BLaER1 (cell line): ENCODE measurements around the gene PRKN.

ENCODE experiments used
- H3K27ac ChIP-seq: shearing (Covaris generic); formaldehyde crosslinking; 2 replicates; pipeline ENCODE4 v1.8.1; 2022
- H3K27me3 ChIP-seq: shearing (Covaris generic); formaldehyde crosslinking; 2 replicates; pipeline ENCODE4 v1.8.1; 2022
- H3K36me3 ChIP-seq: shearing (Covaris generic); formaldehyde crosslinking; 2 replicates; pipeline ENCODE4 v1.8.1; 2022
- H3K4me1 ChIP-seq: shearing (Covaris generic); formaldehyde crosslinking; 2 replicates; pipeline ENCODE4 v1.8.1; 2022
- H3K4me2 ChIP-seq: shearing (Covaris generic); formaldehyde crosslinking; 2 replicates; pipeline ENCODE4 v1.8.1; 2022
- H3K4me3 ChIP-seq: shearing (Covaris generic); formaldehyde crosslinking; 2 replicates; pipeline ENCODE4 v1.8.1; 2022
- H3K9ac ChIP-seq: shearing (Covaris generic); formaldehyde crosslinking; 2 replicates; pipeline ENCODE4 v1.8.1; 2022
- H3K9me3 ChIP-seq: shearing (Covaris generic); formaldehyde crosslinking; 2 replicates; pipeline ENCODE4 v1.8.1; 2022
- H4K20me1 ChIP-seq: shearing (Covaris generic); formaldehyde crosslinking; 2 replicates; pipeline ENCODE4 v1.8.1; 2022
- Cebpa-rat ChIP-seq: shearing (Covaris generic); IDR thresholded peaks from 2 replicates; pipeline ENCODE4 v1.8.1; 2022

Gene PRKN

DNA sequence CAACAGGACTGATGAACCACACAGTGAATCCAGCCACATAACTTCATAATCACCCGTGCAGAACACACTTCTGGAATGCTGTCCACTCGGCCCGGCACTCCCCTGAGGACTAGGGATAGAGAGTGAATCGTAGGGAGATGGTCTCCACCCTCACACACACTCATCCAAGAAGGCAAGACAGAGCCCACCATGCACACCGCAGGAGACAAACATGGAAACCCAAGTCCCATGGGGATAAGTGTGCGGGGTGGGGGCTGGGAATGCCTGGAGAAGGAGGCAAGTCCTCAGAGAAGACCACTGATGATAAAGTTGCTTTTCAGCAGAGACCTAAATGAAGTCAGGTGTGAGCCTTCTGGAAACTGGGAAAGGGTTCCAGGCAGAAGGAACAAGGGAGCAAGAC lies 1054.5 kb downstream of the PRKN start:
- no peak for TF ChIP-seq Cebpa-rat
- Histone ChIP-seq H3K9me3 (no peaks in the 10 kb centered on the region), H3K4me2 (no peak overlapping the region), H4K20me1 (no peaks in the 10 kb centered on the region), H3K4me3 (no peak overlapping the region), H3K27ac (no peak overlapping the region), H3K4me1 (no peaks in the 10 kb centered on the region), H3K9ac (no peak overlapping the region), H3K36me3 (no peaks in the 10 kb centered on the region), H3K27me3 (no peaks in the 10 kb centered on the region)

- no peaks in the 10 kb centered on the region for H3K36me3 ChIP-seq
- H3K27ac ChIP-seq: no peak overlapping the region
- no peak for TF ChIP-seq Cebpa-rat
- H3K9ac ChIP-seq: no peak overlapping the region
- H3K4me2 ChIP-seq: no peak overlapping the region
- no peaks in the 10 kb centered on the region for H4K20me1 ChIP-seq
- no peak overlapping the region for H3K4me3 ChIP-seq
- H3K27me3 ChIP-seq: no peaks in the 10 kb centered on the region
- H3K9me3 ChIP-seq: no peaks in the 10 kb centered on the region
- no peaks in the 10 kb centered on the region for H3K4me1 ChIP-seq
Measured at GRCh38 chr6:161671117-161671516, 1056.4 kb downstream of the PRKN start.

GRCh38 chr6:161668665-161669064 lies 1058.9 kb downstream of the PRKN start:
- H3K9ac ChIP-seq: no peak overlapping the region
- no peaks in the 10 kb centered on the region for H3K4me1 ChIP-seq
- no peaks in the 10 kb centered on the region for H4K20me1 ChIP-seq
- H3K9me3 ChIP-seq: peaks cover 6% of the 10 kb centered on the region
- no peaks in the 10 kb centered on the region for H3K36me3 ChIP-seq
- no peak for TF ChIP-seq Cebpa-rat
- no peak overlapping the region for H3K4me3 ChIP-seq
- H3K27ac ChIP-seq: no peak overlapping the region
- no peaks in the 10 kb centered on the region for H3K27me3 ChIP-seq
- no peak overlapping the region for H3K4me2 ChIP-seq

DNA sequence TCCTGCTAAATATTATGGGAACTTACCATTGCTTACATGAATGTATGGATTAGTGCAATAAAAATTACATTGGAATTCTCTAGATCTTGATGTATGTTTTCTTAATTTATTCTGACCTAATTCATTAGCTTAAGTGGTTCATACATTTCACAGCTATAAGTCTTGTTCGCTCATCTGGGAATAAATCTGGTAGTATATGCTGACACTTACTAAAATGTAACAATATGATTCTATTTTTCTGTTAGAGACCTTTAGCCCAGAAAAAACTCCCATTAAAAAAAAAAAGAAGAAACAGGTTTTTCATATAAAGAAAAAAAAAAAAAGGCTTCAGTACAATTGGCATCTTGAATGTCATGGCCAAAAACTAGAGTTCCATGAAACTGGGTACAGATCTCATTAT lies 1059.6 kb downstream of the PRKN start:
- Histone ChIP-seq H3K4me1 (no peaks in the 10 kb centered on the region), H3K9me3 (peaks cover 13% of the 10 kb centered on the region), H3K27me3 (no peaks in the 10 kb centered on the region), H3K9ac (no peak overlapping the region), H4K20me1 (no peaks in the 10 kb centered on the region), H3K27ac (no peak overlapping the region), H3K4me3 (no peak overlapping the region), H3K36me3 (no peaks in the 10 kb centered on the region), H3K4me2 (no peak overlapping the region)
- no peak for TF ChIP-seq Cebpa-rat

GRCh38 chr6:161663682-161664081 lies 1063.9 kb downstream of the PRKN start:
- Histone ChIP-seq H3K4me1 (no peaks in the 10 kb centered on the region), H3K4me3 (no peak overlapping the region), H3K36me3 (no peaks in the 10 kb centered on the region), H4K20me1 (no peaks in the 10 kb centered on the region), H3K9ac (no peak overlapping the region), H3K27me3 (no peaks in the 10 kb centered on the region), H3K27ac (no peak overlapping the region), H3K4me2 (no peak overlapping the region), H3K9me3 (peaks cover 23% of the 10 kb centered on the region)
- TF ChIP-seq Cebpa-rat: no peak

GRCh38 chr6:161660666-161661571 lies 1066.6 kb downstream of the PRKN start:
- no peaks in the 10 kb centered on the region for H3K36me3 ChIP-seq
- H4K20me1 ChIP-seq: no peaks in the 10 kb centered on the region
- no peak overlapping the region for H3K4me2 ChIP-seq
- H3K9me3 ChIP-seq: peaks cover 23% of the 10 kb centered on the region
- no peaks in the 10 kb centered on the region for H3K27me3 ChIP-seq
- H3K4me1 ChIP-seq: no peaks in the 10 kb centered on the region
- no peak overlapping the region for H3K4me3 ChIP-seq
- no peak for TF ChIP-seq Cebpa-rat
- H3K9ac ChIP-seq: no peak overlapping the region
- H3K27ac ChIP-seq: no peak overlapping the region

- Histone ChIP-seq H3K27me3 (no peaks in the 10 kb centered on the region), H3K27ac (no peak overlapping the region), H4K20me1 (no peaks in the 10 kb centered on the region), H3K36me3 (no peaks in the 10 kb centered on the region), H3K4me1 (no peaks in the 10 kb centered on the region), H3K4me2 (no peak overlapping the region), H3K9ac (no peak overlapping the region), H3K9me3 (peaks cover 12% of the 10 kb centered on the region), H3K4me3 (no peak overlapping the region)
- TF ChIP-seq Cebpa-rat: no peak
Measured at GRCh38 chr6:161658211-161658610, 1069.4 kb downstream of the PRKN start.

GRCh38 chr6:161654209-161654608 lies 1073.4 kb downstream of the PRKN start:
- no peak overlapping the region for H3K27ac ChIP-seq
- TF ChIP-seq Cebpa-rat: no peak
- H3K36me3 ChIP-seq: no peaks in the 10 kb centered on the region
- no peaks in the 10 kb centered on the region for H3K4me1 ChIP-seq
- H3K27me3 ChIP-seq: no peaks in the 10 kb centered on the region
- no peak overlapping the region for H3K4me2 ChIP-seq
- H3K4me3 ChIP-seq: no peak overlapping the region
- H4K20me1 ChIP-seq: no peaks in the 10 kb centered on the region
- H3K9ac ChIP-seq: no peak overlapping the region
- no peaks in the 10 kb centered on the region for H3K9me3 ChIP-seq

DNA sequence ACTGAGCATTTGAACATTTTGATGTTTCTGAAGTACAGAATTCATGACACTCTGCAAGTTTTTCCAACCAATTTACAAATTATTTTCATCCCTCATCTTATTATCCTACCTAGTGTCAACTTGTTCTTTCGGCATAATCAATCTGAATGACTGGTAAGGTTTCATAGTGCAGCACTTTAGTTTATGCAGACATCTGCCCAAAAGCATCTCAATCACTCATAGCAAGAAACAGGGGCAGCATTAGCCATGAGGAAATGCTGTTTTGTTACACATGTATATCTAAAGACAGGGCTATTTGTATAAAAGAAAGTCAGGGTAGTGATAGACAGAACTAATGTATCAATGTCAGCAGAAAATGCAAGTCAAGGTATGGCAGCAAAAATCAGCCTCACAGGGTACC lies 1075.6 kb downstream of the PRKN start:
- Histone ChIP-seq H3K9ac (no peak overlapping the region), H3K36me3 (no peaks in the 10 kb centered on the region), H3K4me2 (no peak overlapping the region), H3K27ac (no peak overlapping the region), H3K4me3 (no peak overlapping the region), H3K9me3 (no peaks in the 10 kb centered on the region), H3K27me3 (no peaks in the 10 kb centered on the region), H4K20me1 (no peaks in the 10 kb centered on the region), H3K4me1 (no peaks in the 10 kb centered on the region)
- TF ChIP-seq Cebpa-rat: no peak

GRCh38 chr6:161649841-161650240 lies 1077.7 kb downstream of the PRKN start:
- no peak overlapping the region for H3K4me2 ChIP-seq
- H3K4me3 ChIP-seq: no peak overlapping the region
- H4K20me1 ChIP-seq: no peaks in the 10 kb centered on the region
- no peak for TF ChIP-seq Cebpa-rat
- H3K9ac ChIP-seq: no peak overlapping the region
- H3K4me1 ChIP-seq: no peaks in the 10 kb centered on the region
- H3K36me3 ChIP-seq: no peaks in the 10 kb centered on the region
- no peaks in the 10 kb centered on the region for H3K9me3 ChIP-seq
- H3K27me3 ChIP-seq: no peaks in the 10 kb centered on the region
- no peak overlapping the region for H3K27ac ChIP-seq

- no peak overlapping the region for H3K27ac ChIP-seq
- no peaks in the 10 kb centered on the region for H3K9me3 ChIP-seq
- no peaks in the 10 kb centered on the region for H3K27me3 ChIP-seq
- H3K9ac ChIP-seq: no peak overlapping the region
- H3K4me2 ChIP-seq: no peak overlapping the region
- H3K36me3 ChIP-seq: no peaks in the 10 kb centered on the region
- no peaks in the 10 kb centered on the region for H4K20me1 ChIP-seq
- no peak overlapping the region for H3K4me3 ChIP-seq
- H3K4me1 ChIP-seq: no peaks in the 10 kb centered on the region
- TF ChIP-seq Cebpa-rat: no peak
Measured at GRCh38 chr6:161649068-161649467, 1078.5 kb downstream of the PRKN start.
